GM06990 (cell line): Measurements from ENCODE around the gene TENM3.
A peak's percentile ranks its signal among the peaks of the same experiment; 100 is the strongest.

Experiments
- DNase-seq: peaks from one replicate; pipeline ENCODE4 v3.0.0-alpha.2; 2011; ENCODE audit not compliant: insufficient read length; ENCODE audit errors: extremely low read depth
- H3K27me3 ChIP-seq: replicated peaks from 2 replicates; pipeline ENCODE4 v1.6.0; 2011; ENCODE audit warnings: low read length; ENCODE audit not compliant: control insufficient read depth, insufficient read depth
- H3K36me3 ChIP-seq: 2 replicates; pipeline ENCODE4 v1.5.1; 2011; ENCODE audit warnings: low read length; ENCODE audit not compliant: control insufficient read depth, insufficient read depth
- H3K4me3 ChIP-seq: replicated peaks from 2 replicates; pipeline ENCODE4 v1.5.1; 2011; ENCODE audit warnings: low read depth, mild to moderate bottlenecking, control low read depth, low read length
- TF ChIP-seq, protein P1 (sequence below): IDR thresholded peaks from 2 replicates; pipeline ENCODE4 v1.5.1; 2011; ENCODE audit warnings: low read length, control low read depth, mild to moderate bottlenecking, inconsistent platforms; ENCODE audit not compliant: insufficient read depth, poor library complexity, severe bottlenecking

Gene TENM3

DNA sequence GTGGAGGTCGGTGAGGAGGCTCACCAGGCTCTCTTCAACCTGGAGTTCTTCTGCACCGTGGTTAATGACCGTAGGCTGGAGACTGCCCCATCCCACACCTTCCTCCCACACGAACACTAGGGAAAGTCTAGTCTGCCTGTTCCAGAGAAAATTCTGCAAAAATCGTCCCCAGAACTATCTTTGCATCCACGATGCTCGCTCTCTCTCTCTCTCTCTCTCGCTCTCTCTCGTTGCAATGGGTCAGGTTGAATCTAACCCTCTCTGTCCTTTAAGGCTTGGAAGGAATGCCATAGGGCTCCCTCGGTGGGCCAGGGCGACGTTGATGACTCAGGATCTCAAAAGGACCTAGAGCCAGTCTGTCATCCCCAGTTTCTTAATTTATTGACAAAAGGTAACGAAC is 562.5 kb downstream of the TENM3 start:
- TF ChIP-seq, protein P1, sequence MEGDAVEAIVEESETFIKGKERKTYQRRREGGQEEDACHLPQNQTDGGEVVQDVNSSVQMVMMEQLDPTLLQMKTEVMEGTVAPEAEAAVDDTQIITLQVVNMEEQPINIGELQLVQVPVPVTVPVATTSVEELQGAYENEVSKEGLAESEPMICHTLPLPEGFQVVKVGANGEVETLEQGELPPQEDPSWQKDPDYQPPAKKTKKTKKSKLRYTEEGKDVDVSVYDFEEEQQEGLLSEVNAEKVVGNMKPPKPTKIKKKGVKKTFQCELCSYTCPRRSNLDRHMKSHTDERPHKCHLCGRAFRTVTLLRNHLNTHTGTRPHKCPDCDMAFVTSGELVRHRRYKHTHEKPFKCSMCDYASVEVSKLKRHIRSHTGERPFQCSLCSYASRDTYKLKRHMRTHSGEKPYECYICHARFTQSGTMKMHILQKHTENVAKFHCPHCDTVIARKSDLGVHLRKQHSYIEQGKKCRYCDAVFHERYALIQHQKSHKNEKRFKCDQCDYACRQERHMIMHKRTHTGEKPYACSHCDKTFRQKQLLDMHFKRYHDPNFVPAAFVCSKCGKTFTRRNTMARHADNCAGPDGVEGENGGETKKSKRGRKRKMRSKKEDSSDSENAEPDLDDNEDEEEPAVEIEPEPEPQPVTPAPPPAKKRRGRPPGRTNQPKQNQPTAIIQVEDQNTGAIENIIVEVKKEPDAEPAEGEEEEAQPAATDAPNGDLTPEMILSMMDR = no peak
- Histone ChIP-seq H3K36me3 (no peaks in the 10 kb centered on the region), H3K27me3 (no peaks in the 10 kb centered on the region), H3K4me3 (no peak overlapping the region)
- DNase-seq = no peak

DNA sequence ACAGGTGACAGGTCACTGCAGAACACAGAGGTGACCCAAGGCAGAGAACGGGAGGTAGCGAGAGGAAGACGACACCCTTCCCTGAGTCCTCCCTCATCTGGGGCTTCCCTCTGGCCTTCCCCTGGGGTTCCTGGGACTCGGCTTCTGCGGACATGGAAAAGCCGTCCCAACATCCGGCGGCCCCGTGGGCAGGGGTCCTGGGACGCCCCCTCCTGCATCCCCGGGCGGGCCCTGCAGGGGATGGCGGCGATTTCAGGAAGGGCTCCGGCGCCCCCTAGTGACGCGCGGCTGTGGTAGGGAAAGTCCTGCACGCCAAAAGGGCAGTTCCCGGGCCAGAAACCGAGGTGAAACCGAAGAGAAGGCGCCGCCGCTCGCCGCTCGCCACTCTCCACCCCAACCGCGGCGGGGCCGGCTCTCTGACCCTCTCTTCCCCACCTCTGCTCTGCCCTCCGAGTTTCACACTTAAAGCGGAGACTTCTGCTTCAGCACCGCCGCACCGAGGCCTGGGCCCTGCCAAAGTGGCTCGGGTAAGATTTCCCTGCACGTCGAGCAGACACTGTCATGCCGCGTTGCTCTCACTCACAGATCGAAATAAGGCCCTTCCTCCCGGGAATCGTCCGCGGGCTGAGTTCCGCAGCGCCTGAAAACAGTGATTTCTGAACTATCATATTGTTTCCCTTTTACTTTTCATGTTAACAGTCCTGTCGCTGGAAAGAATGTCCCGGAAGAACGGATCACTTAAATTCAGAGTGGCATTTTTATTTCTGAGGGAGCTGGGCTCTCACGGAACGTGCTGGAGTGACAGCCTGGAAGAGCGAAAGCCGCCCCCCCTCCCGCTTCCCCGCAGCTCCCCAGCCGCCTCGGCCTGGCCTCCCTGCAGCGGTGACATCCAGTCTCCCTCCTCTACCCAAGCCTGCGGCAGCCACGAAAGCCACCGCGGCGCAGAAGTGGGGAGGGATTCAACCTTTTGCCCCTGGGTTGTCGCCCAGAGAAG is 563.4 kb downstream of the TENM3 start:
- TF ChIP-seq, protein P1 = peak; percentile 92
- H3K4me3 ChIP-seq = peak overlapping the region; percentile 53
- H3K27me3 ChIP-seq = no peaks in the 10 kb centered on the region
- DNase-seq = peak; percentile 80
- H3K36me3 ChIP-seq = no peaks in the 10 kb centered on the region

- TF ChIP-seq, protein P1 = no peak
- Histone ChIP-seq H3K27me3 (no peaks in the 10 kb centered on the region), H3K36me3 (no peaks in the 10 kb centered on the region), H3K4me3 (no peak overlapping the region)
- no peak for DNase-seq
These were observed 564.1 kb downstream of the TENM3 start for GRCh38 chr4:182807346-182807745.

DNA sequence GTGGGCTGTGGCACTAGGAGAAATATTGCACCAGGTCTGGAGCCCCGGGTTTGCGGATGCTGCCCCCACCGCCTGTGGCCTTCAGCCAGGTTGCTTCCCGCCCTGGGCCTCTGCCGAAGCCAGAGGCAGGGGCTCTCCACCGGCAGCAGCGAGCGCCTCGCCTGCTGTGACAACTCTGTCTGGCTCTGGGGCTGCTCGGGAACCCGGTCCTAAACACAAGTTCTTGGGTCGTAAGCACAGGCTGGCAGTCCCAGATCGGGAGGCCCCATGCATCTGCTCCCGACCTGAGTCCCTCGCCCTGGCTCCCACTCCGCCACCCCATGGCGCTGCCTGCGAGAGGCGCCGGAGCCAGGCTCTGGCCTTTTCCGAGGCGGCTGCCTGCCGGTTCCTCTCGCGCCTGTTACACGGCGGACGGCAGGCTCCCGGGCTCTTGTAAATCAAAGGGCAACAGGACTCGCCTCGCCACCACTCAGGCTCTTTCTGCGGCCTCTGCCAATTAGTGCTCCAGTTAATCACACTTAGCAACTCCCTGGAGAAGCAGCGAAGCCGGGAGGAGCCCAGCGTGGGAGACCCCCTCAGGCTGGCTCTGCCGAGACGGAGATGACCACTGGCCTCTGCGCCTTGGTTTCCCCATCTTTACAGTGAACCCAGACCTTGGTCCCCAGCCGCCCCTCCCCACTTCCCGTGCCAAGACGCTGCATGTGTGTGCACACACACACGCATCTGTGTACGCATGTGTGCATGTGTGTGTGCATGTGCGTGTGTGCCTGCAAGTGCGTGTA is 564.8 kb downstream of the TENM3 start:
- no peak for DNase-seq
- Histone ChIP-seq H3K36me3 (no peaks in the 10 kb centered on the region), H3K27me3 (no peaks in the 10 kb centered on the region), H3K4me3 (no peak overlapping the region)
- TF ChIP-seq, protein P1 = no peak

- DNase-seq = peak; percentile 77
- TF ChIP-seq, protein P1 = no peak
- H3K36me3 ChIP-seq = no peaks in the 10 kb centered on the region
- H3K4me3 ChIP-seq = no peak overlapping the region
- no peaks in the 10 kb centered on the region for H3K27me3 ChIP-seq
These were observed 565.6 kb downstream of the TENM3 start for GRCh38 chr4:182808673-182809416.
